ENCODE measurements around the gene SPNS2. TPM values are rescaled to one million over a fixed set of nuclear protein-coding genes. Genes with fewer than 3 reads are reported as not detected.

SPNS2 gene
- total RNA-seq, 1 experiment from 2014 or later, result 33.8 TPM

DNA sequence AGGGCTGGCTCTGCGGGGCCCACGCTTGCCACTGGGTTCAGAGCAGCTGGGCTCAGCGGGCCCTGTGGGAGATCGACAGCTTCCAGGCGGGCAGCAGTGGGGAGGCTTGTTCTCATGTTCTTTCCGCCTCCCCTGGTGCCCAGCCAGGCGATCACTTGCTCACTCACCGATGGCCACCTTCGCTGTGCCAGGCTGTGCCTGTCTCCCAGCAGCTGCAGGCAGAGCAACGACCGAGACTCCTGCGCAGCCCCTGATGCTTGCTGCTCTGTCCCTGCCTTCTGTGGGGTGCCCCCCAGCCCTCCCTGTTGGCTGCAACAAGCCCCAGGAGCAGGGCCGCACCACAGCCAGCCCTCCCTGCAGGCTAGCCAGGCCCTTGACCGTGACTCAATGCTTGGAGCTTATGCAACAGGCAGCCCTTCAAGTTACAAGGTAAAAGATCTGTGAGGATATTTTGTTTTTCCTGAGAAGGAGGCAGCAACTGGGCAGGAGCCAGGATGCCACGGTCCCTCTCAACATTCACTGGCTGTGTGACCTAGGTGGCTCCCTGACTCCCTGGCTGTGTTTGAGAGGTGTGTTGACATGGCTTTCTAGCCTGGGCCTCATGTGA is 9.6 kb upstream of the SPNS2 start:
- Histone ChIP-seq H3K4me2 (peak overlapping the region; percentile 57), H3K9me3 (ENCODE audit: insufficient read depth, low read depth) (no peaks in the 10 kb centered on the region), H3K79me2 (ENCODE audit: low read depth) (no peaks in the 10 kb centered on the region; the same call in 1 of the 2 replicates), H3K9me2 (ENCODE audit: insufficient read depth) (no peaks in the 10 kb centered on the region), H3K4me1 (replicated peaks; ENCODE audit: insufficient read depth) (peaks cover 79% of the 10 kb centered on the region), H3K4me3 (peak overlapping the region; percentile 16; the same call in 1 of the 2 replicates), H4K20me1 (ENCODE audit: insufficient read depth) (no peaks in the 10 kb centered on the region), H3K27ac (peak overlapping the region; percentile 97), H3K27me3 (ENCODE audit: insufficient read depth, low read depth) (no peaks in the 10 kb centered on the region), H3K36me3 (ENCODE audit: low read depth) (no peaks in the 10 kb centered on the region), H3F3A (ENCODE audit: insufficient read depth, low read depth) (peaks cover 71% of the 10 kb centered on the region), H2AFZ (no peak overlapping the region)
- intact Hi-C loops (cut with micrococcal nuclease; ENCODE audit: unreplicated experiment), result no loop called here
- DNase-seq, result peak; percentile 41 to 83
- ChIA-PET POLR2A (ENCODE audit: unreplicated experiment) (no interaction called here), CTCF (no interaction called here)
- TF ChIP-seq, protein P1, sequence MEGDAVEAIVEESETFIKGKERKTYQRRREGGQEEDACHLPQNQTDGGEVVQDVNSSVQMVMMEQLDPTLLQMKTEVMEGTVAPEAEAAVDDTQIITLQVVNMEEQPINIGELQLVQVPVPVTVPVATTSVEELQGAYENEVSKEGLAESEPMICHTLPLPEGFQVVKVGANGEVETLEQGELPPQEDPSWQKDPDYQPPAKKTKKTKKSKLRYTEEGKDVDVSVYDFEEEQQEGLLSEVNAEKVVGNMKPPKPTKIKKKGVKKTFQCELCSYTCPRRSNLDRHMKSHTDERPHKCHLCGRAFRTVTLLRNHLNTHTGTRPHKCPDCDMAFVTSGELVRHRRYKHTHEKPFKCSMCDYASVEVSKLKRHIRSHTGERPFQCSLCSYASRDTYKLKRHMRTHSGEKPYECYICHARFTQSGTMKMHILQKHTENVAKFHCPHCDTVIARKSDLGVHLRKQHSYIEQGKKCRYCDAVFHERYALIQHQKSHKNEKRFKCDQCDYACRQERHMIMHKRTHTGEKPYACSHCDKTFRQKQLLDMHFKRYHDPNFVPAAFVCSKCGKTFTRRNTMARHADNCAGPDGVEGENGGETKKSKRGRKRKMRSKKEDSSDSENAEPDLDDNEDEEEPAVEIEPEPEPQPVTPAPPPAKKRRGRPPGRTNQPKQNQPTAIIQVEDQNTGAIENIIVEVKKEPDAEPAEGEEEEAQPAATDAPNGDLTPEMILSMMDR (conservative IDR thresholded peaks at IDR 0.05), result no peak
- TF ChIP-seq EZH2 (IDR thresholded peaks at IDR 0.05; ENCODE audit: low read depth), result no peak
- BruUV-seq (replicated peaks), result no TSS peak

DNA sequence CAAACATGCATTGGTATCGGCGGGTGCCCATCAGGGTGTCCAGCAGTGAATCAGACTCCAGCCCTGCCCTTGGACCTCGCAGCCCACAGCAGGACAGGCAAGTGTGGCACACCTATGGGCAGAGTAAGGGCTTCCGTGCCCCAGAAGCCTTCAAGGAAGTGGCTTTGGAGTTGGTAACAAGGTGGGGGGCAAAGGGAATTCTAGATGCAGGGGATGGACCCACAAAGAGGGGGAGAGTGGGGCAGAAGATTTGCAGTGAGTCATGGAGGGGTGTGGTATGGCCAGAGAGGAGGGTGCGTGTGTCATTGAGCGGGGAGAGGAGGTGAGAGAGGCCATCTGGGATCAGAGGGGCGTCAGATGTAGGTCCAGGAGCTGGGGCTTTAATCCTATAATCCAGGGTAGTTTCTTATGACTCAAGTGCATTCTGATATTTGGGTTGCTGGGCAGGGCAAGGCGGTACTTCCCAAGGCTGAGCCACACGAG is 8.5 kb upstream of the SPNS2 start:
- POLR2A ChIA-PET (ENCODE audit: unreplicated experiment), result interaction anchor here (0.5 to 0.6 kb wide), 3 partner anchors 14 to 260 kb away, joined by 3 to 6 read pairs (median 5); no protein-coding TSS in a partner anchor
- peak overlapping the region; percentile 97 for H3K27ac ChIP-seq
- H3K27me3 ChIP-seq (ENCODE audit: insufficient read depth, low read depth), result no peaks in the 10 kb centered on the region
- intact Hi-C loops (cut with micrococcal nuclease; ENCODE audit: unreplicated experiment), result loop anchor here (1.0 kb wide), 1 partner anchor 31 kb away; no protein-coding TSS in a partner anchor
- peak overlapping the region; percentile 57 for H3K4me2 ChIP-seq
- H4K20me1 ChIP-seq (ENCODE audit: insufficient read depth), result no peaks in the 10 kb centered on the region
- TF ChIP-seq, protein P1 (conservative IDR thresholded peaks at IDR 0.05), result no peak
- no peak for TF ChIP-seq EZH2 (IDR thresholded peaks at IDR 0.05; ENCODE audit: low read depth)
- H3K9me2 ChIP-seq (ENCODE audit: insufficient read depth), result no peaks in the 10 kb centered on the region
- no TSS peak for BruUV-seq (replicated peaks)
- peaks cover 68% of the 10 kb centered on the region for H3K4me1 ChIP-seq (replicated peaks; ENCODE audit: insufficient read depth)
- H3K9me3 ChIP-seq (ENCODE audit: insufficient read depth, low read depth), result no peaks in the 10 kb centered on the region
- H2AFZ ChIP-seq, result no peak overlapping the region
- peaks cover 65% of the 10 kb centered on the region for H3F3A ChIP-seq (ENCODE audit: insufficient read depth, low read depth)
- no peaks in the 10 kb centered on the region; the same call in none of the 2 replicates for H3K79me2 ChIP-seq (ENCODE audit: low read depth)
- DNase-seq, result peak; percentile 67 to 87
- no peak overlapping the region; the same call in 1 of the 2 replicates for H3K4me3 ChIP-seq
- no peaks in the 10 kb centered on the region for H3K36me3 ChIP-seq (ENCODE audit: low read depth)
- CTCF ChIA-PET, result interaction anchor here (0.6 to 1.5 kb wide), 3 partner anchors 14 to 444 kb away, joined by 4 to 8 read pairs (median 4); no protein-coding TSS in a partner anchor

DNA sequence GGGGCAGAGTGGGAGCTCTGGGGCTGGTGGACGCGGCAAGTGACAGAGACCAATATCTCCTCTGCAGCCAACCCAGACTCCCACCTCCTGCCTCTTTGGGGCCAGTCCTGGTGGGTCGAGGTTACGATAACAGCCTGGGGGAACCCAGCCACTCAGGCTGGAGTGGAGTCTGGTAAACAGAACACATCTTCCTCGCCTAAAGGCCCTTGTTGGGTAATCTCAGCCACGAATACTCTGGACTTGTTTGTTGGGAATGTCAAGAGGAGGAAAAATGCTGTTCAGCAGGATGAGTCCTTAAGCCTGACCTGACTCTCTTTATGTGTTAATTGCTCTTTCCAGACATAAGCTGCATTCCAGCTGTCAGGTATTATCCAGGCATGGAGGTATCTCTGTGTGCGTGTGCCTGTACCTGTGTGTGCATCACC is 8.0 kb upstream of the SPNS2 start:
- TF ChIP-seq EZH2 (IDR thresholded peaks at IDR 0.05; ENCODE audit: low read depth), result no peak
- TF ChIP-seq, protein P1 (conservative IDR thresholded peaks at IDR 0.05), result no peak
- Histone ChIP-seq H3K27ac (peak overlapping the region; percentile 97), H2AFZ (no peak overlapping the region), H3F3A (ENCODE audit: insufficient read depth, low read depth) (peaks cover 67% of the 10 kb centered on the region), H3K4me3 (no peak overlapping the region; the same call in 1 of the 2 replicates), H3K4me2 (peak overlapping the region; percentile 57), H3K9me2 (ENCODE audit: insufficient read depth) (no peaks in the 10 kb centered on the region), H3K27me3 (ENCODE audit: insufficient read depth, low read depth) (no peaks in the 10 kb centered on the region), H3K4me1 (replicated peaks; ENCODE audit: insufficient read depth) (peaks cover 68% of the 10 kb centered on the region), H3K9me3 (ENCODE audit: insufficient read depth, low read depth) (no peaks in the 10 kb centered on the region), H3K36me3 (ENCODE audit: low read depth) (no peaks in the 10 kb centered on the region), H4K20me1 (ENCODE audit: insufficient read depth) (no peaks in the 10 kb centered on the region), H3K79me2 (ENCODE audit: low read depth) (no peaks in the 10 kb centered on the region; the same call in none of the 2 replicates)
- ChIA-PET CTCF (interaction anchor here (0.6 to 1.5 kb wide), 3 partner anchors 14 to 72 kb away, joined by 4 to 8 read pairs (median 4); no protein-coding TSS in a partner anchor), POLR2A (ENCODE audit: unreplicated experiment) (interaction anchor here (0.5 to 0.6 kb wide), 2 partner anchors 23 to 260 kb away, joined by 3 to 5 read pairs; no protein-coding TSS in a partner anchor)
- intact Hi-C loops (cut with micrococcal nuclease; ENCODE audit: unreplicated experiment), result loop anchor here (1.0 kb wide), 1 partner anchor 31 kb away; no protein-coding TSS in a partner anchor
- DNase-seq, result peak; percentile 65 to 98
- TSS peak; percentile 43 for BruUV-seq (replicated peaks)

Data from PC-9 (cell line).